Measurements from ENCODE around the gene URM1. TPM values are rescaled to one million over a fixed set of nuclear protein-coding genes. Genes with fewer than 3 reads are reported as not detected.

Gene URM1
- total RNA-seq, 1 experiment from 2014 or later: 84.8 TPM

DNA sequence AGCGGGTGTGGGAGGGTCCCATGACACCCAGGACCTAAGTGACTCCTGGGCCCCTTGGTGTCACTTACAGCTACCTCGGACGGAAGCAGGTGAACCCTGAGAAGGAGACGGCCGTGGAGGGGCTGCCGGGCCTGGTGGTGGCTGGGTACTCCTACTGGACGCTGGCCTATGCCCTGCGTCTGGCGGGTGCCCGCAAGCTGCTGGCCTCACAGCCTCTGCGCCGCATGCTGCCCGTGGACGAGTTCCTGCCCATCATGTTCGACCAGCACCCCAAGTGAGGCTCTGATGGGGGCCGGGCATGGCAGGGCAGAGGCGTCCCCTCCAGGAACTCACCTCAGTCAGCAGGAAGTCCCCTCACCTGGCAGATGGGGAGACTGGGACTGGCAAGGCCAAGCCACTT, 63.2 kb downstream of the URM1 start:
- Histone ChIP-seq H3K4me1 (ENCODE audit: insufficient read depth, low read length, poor library complexity, severe bottlenecking) (peaks cover 3% of the 10 kb centered on the region), H3K27me3 (replicated peaks; ENCODE audit: insufficient read depth, low read depth, low read length, poor library complexity) (no peaks in the 10 kb centered on the region), H3K27ac (ENCODE audit: low read depth, low read length, poor library complexity, severe bottlenecking) (no peak overlapping the region), H3K9me3 (ENCODE audit: low read depth, low read length, poor library complexity, severe bottlenecking) (no peaks in the 10 kb centered on the region), H3K4me3 (ENCODE audit: low read depth, low read length, poor library complexity, severe bottlenecking) (no peak overlapping the region), H3K36me3 (ENCODE audit: insufficient read depth, low read length, poor library complexity, severe bottlenecking) (no peaks in the 10 kb centered on the region)
- ChIA-PET POLR2A (ENCODE audit: low non-redundant PET) (no interaction called here), CTCF (no interaction called here)
- intact Hi-C loops (cut with micrococcal nuclease; ENCODE audit: unreplicated experiment): no loop called here
- BruUV-seq (replicated peaks): no TSS peak
- DNase-seq (ENCODE audit: low spot score): no peak
- TF ChIP-seq CTCF (conservative IDR thresholded peaks at IDR 0.05; ENCODE audit: low read depth, low read length) (no peak), EZH2 (IDR thresholded peaks at IDR 0.05; ENCODE audit: borderline replicate concordance, low read depth, low read length, poor library complexity, severe bottlenecking) (no peak)

GRCh38 chr9:128435611-128436010, 64.4 kb downstream of the URM1 start:
- BruUV-seq (replicated peaks): no TSS peak
- peaks cover 3% of the 10 kb centered on the region for H3K4me1 ChIP-seq (ENCODE audit: insufficient read depth, low read length, poor library complexity, severe bottlenecking)
- H3K27ac ChIP-seq (ENCODE audit: low read depth, low read length, poor library complexity, severe bottlenecking): no peak overlapping the region
- no peaks in the 10 kb centered on the region for H3K36me3 ChIP-seq (ENCODE audit: insufficient read depth, low read length, poor library complexity, severe bottlenecking)
- no peak overlapping the region for H3K4me3 ChIP-seq (ENCODE audit: low read depth, low read length, poor library complexity, severe bottlenecking)
- POLR2A ChIA-PET (ENCODE audit: low non-redundant PET): no interaction called here
- TF ChIP-seq EZH2 (IDR thresholded peaks at IDR 0.05; ENCODE audit: borderline replicate concordance, low read depth, low read length, poor library complexity, severe bottlenecking): no peak
- TF ChIP-seq CTCF (conservative IDR thresholded peaks at IDR 0.05; ENCODE audit: low read depth, low read length): no peak
- H3K27me3 ChIP-seq (replicated peaks; ENCODE audit: insufficient read depth, low read depth, low read length, poor library complexity): no peaks in the 10 kb centered on the region
- intact Hi-C loops (cut with micrococcal nuclease; ENCODE audit: unreplicated experiment): no loop called here
- CTCF ChIA-PET: no interaction called here
- no peak for DNase-seq (ENCODE audit: low spot score)
- H3K9me3 ChIP-seq (ENCODE audit: low read depth, low read length, poor library complexity, severe bottlenecking): no peaks in the 10 kb centered on the region

- TF ChIP-seq CTCF (conservative IDR thresholded peaks at IDR 0.05; ENCODE audit: low read depth, low read length): peak; percentile 97
- no peak for TF ChIP-seq EZH2 (IDR thresholded peaks at IDR 0.05; ENCODE audit: borderline replicate concordance, low read depth, low read length, poor library complexity, severe bottlenecking)
- ChIA-PET POLR2A (ENCODE audit: low non-redundant PET) (interaction anchor here (0.6 kb wide), 1 partner anchor 76 kb away, joined by 3 read pairs; no protein-coding TSS in a partner anchor), CTCF (interaction anchor here (0.5 to 1.5 kb wide), 10 partner anchors 10 to 586 kb away, joined by 3 to 7 read pairs (median 4); partner anchors contain the start of genes CERCAM, GLE1 and URM1)
- Histone ChIP-seq H3K36me3 (ENCODE audit: insufficient read depth, low read length, poor library complexity, severe bottlenecking) (no peaks in the 10 kb centered on the region), H3K4me3 (ENCODE audit: low read depth, low read length, poor library complexity, severe bottlenecking) (no peak overlapping the region), H3K4me1 (ENCODE audit: insufficient read depth, low read length, poor library complexity, severe bottlenecking) (peaks cover 3% of the 10 kb centered on the region), H3K27ac (ENCODE audit: low read depth, low read length, poor library complexity, severe bottlenecking) (no peak overlapping the region), H3K27me3 (replicated peaks; ENCODE audit: insufficient read depth, low read depth, low read length, poor library complexity) (no peaks in the 10 kb centered on the region), H3K9me3 (ENCODE audit: low read depth, low read length, poor library complexity, severe bottlenecking) (no peaks in the 10 kb centered on the region)
- peak; percentile 89 for DNase-seq (ENCODE audit: low spot score)
- intact Hi-C loops (cut with micrococcal nuclease; ENCODE audit: unreplicated experiment): no loop called here
- no TSS peak for BruUV-seq (replicated peaks)
Measured at GRCh38 chr9:128438343-128439109, 67.4 kb downstream of the URM1 start.

All from A673 (cell line).